Type B pancreatic cell (in vitro differentiated cells): ENCODE measurements around the gene LTBP3. TPM values are rescaled to one million over a fixed set of nuclear protein-coding genes. Genes with fewer than 3 reads are reported as not detected.

ENCODE experiments used
- DNase-seq: peaks from one replicate; pipeline ENCODE4 v3.0.0; 2021; ENCODE audit warnings: mixed read lengths; ENCODE audit not compliant: unreplicated experiment; ENCODE audit errors: extremely low spot score
- H3K27ac Mint-ChIP-seq: 2 replicates; pipeline ENCODE4 v1.8.0; 2021; ENCODE audit warnings: mild to moderate bottlenecking, mixed read lengths
- H3K27me3 Mint-ChIP-seq: 2 replicates; pipeline ENCODE4 v1.8.0; 2021; ENCODE audit warnings: mixed read lengths
- H3K36me3 Mint-ChIP-seq: 2 replicates; pipeline ENCODE4 v1.8.0; 2021; ENCODE audit warnings: mixed read lengths
- H3K4me1 Mint-ChIP-seq: one replicate; pipeline ENCODE4 v1.8.0; 2021; ENCODE audit warnings: mixed read lengths; ENCODE audit not compliant: unreplicated experiment
- H3K4me3 Mint-ChIP-seq: 2 replicates; pipeline ENCODE4 v1.8.0; 2021; ENCODE audit warnings: mild to moderate bottlenecking, mixed read lengths
- H3K9me3 Mint-ChIP-seq: 2 replicates; pipeline ENCODE4 v1.8.0; 2021; ENCODE audit warnings: mixed read lengths
- total RNA-seq: library from RNA; stranded (reverse); gene quantifications from 2 replicates; pipeline ENCODE4 v1.2.1, GENCODE V29; 2021; ENCODE audit warnings: low replicate concordance
- TF ChIP-seq, protein P1 (sequence below): fragments of 200-600 bp; sonication (generic); conservative IDR thresholded peaks from 2 replicates; pipeline ENCODE4 v1.5.0; 2021; ENCODE audit warnings: antibody characterized with exemption, mild to moderate bottlenecking

LTBP3 gene
- total RNA-seq, 1 donor from 2014 or later: 71.8 TPM

DNA sequence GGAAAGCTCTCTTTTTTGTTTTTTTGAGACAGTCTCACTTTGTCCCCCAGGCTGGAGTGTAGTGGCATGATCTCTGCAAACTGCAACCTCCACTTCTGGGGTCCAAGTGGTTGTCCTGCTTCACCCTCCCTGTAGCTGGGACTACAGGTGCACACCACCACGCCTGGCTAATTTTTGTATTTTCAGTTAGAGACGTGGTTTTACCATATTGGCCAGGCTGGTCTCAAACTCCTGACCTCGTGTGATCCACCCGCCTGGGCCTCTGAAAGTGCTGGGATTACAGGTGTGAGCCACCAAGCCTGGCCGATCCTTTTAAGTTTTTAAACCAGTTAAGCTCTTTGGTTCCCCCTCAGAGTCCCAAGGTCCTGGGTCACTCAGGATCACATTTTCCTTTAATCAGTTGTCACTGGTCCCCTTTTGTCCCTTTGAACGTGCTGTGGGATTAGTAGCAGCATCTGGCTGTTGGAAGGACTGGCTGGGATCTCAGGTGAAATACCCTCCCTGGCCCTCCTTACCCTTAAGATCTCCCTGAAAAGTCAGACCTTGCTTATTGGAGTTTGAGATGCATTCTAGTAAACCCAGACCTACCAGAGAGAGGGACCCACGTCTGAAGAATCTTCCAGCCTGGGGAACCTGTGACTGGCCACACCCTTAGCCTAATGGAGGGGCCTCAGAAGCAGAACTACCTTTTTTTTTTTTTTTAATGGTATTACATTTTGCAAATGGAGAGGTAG is 51.2 kb downstream of the LTBP3 start:
- Mint-ChIP-seq H3K4me3 (no peak overlapping the region), H3K4me1 (peaks cover 43% of the 10 kb centered on the region), H3K36me3 (peaks cover 37% of the 10 kb centered on the region), H3K27me3 (peaks cover 43% of the 10 kb centered on the region), H3K9me3 (no peaks in the 10 kb centered on the region), H3K27ac (no peak overlapping the region)
- TF ChIP-seq, protein P1, sequence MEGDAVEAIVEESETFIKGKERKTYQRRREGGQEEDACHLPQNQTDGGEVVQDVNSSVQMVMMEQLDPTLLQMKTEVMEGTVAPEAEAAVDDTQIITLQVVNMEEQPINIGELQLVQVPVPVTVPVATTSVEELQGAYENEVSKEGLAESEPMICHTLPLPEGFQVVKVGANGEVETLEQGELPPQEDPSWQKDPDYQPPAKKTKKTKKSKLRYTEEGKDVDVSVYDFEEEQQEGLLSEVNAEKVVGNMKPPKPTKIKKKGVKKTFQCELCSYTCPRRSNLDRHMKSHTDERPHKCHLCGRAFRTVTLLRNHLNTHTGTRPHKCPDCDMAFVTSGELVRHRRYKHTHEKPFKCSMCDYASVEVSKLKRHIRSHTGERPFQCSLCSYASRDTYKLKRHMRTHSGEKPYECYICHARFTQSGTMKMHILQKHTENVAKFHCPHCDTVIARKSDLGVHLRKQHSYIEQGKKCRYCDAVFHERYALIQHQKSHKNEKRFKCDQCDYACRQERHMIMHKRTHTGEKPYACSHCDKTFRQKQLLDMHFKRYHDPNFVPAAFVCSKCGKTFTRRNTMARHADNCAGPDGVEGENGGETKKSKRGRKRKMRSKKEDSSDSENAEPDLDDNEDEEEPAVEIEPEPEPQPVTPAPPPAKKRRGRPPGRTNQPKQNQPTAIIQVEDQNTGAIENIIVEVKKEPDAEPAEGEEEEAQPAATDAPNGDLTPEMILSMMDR: no peak
- no peak for DNase-seq

DNA sequence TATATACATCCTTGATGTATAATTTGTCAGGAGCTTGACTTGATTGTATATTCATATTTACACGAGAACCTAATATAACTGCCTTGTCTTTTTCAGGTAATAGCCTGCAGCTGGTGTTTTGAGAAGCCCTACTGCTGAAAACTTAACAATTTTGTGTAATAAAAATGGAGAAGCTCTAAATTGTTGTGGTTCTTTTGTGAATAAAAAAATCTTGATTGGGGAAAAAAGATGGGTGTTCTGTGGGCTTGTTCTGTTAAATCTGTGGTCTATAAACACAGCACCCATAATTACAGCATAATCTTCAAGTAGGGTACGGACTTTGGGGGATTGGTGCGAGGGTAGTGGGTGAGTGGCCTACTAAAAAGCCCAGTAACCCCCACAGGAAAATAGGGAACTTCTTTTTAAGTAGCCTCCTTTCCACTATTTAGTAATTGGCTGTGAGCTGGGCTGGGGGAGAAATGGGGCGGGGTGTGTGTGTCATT is 51.8 kb downstream of the LTBP3 start:
- Mint-ChIP-seq H3K4me3 (no peak overlapping the region), H3K27me3 (peaks cover 50% of the 10 kb centered on the region)
- DNase-seq: no peak

DNA sequence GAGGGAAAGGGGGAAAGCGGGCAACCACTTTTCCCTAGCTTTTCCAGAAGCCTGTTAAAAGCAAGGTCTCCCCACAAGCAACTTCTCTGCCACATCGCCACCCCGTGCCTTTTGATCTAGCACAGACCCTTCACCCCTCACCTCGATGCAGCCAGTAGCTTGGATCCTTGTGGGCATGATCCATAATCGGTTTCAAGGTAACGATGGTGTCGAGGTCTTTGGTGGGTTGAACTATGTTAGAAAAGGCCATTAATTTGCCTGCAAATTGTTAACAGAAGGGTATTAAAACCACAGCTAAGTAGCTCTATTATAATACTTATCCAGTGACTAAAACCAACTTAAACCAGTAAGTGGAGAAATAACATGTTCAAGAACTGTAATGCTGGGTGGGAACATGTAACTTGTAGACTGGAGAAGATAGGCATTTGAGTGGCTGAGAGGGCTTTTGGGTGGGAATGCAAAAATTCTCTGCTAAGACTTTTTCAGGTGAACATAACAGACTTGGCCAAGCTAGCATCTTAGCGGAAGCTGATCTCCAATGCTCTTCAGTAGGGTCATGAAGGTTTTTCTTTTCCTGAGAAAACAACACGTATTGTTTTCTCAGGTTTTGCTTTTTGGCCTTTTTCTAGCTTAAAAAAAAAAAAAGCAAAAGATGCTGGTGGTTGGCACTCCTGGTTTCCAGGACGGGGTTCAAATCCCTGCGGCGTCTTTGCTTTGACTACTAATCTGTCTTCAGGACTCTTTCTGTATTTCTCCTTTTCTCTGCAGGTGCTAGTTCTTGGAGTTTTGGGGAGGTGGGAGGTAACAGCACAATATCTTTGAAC is 52.5 kb downstream of the LTBP3 start:
- Mint-ChIP-seq H3K4me3 (no peak overlapping the region), H3K36me3 (peaks cover 37% of the 10 kb centered on the region), H3K27ac (no peak overlapping the region), H3K9me3 (no peaks in the 10 kb centered on the region), H3K4me1 (peaks cover 41% of the 10 kb centered on the region), H3K27me3 (peaks cover 50% of the 10 kb centered on the region)
- TF ChIP-seq, protein P1: no peak
- no peak for DNase-seq

More for the DNA sequence above, 51.8 kb downstream of the LTBP3 start:
- Mint-ChIP-seq H3K27ac (no peak overlapping the region), H3K4me1 (peaks cover 43% of the 10 kb centered on the region), H3K9me3 (no peaks in the 10 kb centered on the region), H3K36me3 (peaks cover 37% of the 10 kb centered on the region)
- TF ChIP-seq, protein P1: no peak

DNA sequence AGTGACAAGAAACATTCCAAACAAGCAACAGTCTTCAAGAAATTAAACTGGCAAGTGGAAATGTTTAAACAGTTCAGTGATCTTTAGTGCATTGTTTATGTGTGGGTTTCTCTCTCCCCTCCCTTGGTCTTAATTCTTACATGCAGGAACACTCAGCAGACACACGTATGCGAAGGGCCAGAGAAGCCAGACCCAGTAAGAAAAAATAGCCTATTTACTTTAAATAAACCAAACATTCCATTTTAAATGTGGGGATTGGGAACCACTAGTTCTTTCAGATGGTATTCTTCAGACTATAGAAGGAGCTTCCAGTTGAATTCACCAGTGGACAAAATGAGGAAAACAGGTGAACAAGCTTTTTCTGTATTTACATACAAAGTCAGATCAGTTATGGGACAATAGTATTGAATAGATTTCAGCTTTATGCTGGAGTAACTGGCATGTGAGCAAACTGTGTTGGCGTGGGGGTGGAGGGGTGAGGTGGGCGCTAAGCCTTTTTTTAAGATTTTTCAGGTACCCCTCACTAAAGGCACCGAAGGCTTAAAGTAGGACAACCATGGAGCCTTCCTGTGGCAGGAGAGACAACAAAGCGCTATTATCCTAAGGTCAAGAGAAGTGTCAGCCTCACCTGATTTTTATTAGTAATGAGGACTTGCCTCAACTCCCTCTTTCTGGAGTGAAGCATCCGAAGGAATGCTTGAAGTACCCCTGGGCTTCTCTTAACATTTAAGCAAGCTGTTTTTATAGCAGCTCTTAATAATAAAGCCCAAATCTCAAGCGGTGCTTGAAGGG is 53.3 kb downstream of the LTBP3 start:
- Mint-ChIP-seq H3K36me3 (peaks cover 37% of the 10 kb centered on the region), H3K9me3 (no peaks in the 10 kb centered on the region), H3K4me3 (no peak overlapping the region), H3K4me1 (peaks cover 38% of the 10 kb centered on the region), H3K27me3 (peaks cover 50% of the 10 kb centered on the region), H3K27ac (no peak overlapping the region)
- TF ChIP-seq, protein P1: no peak
- no peak for DNase-seq

DNA sequence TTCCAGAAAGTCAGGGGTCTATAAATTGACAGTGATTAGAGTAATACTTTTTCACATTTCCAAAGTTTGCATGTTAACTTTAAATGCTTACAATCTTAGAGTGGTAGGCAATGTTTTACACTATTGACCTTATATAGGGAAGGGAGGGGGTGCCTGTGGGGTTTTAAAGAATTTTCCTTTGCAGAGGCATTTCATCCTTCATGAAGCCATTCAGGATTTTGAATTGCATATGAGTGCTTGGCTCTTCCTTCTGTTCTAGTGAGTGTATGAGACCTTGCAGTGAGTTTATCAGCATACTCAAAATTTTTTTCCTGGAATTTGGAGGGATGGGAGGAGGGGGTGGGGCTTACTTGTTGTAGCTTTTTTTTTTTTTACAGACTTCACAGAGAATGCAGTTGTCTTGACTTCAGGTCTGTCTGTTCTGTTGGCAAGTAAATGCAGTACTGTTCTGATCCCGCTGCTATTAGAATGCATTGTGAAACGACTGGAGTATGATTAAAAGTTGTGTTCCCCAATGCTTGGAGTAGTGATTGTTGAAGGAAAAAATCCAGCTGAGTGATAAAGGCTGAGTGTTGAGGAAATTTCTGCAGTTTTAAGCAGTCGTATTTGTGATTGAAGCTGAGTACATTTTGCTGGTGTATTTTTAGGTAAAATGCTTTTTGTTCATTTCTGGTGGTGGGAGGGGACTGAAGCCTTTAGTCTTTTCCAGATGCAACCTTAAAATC is 54.0 kb downstream of the LTBP3 start:
- Mint-ChIP-seq H3K4me1 (peaks cover 38% of the 10 kb centered on the region), H3K9me3 (no peaks in the 10 kb centered on the region), H3K27me3 (peaks cover 50% of the 10 kb centered on the region), H3K36me3 (peaks cover 37% of the 10 kb centered on the region), H3K27ac (no peak overlapping the region), H3K4me3 (no peak overlapping the region)
- TF ChIP-seq, protein P1: no peak
- DNase-seq: no peak
